A673 (cell line): ENCODE results near the gene CDH4. TPM values are rescaled to one million over a fixed set of nuclear protein-coding genes. Genes with fewer than 3 reads are reported as not detected.

ENCODE experiments used
- BruUV-seq: library from RNA; stranded (reverse); fragments of 400-500 nt; replicated peaks from 2 replicates; lab custom pipeline; 2021; lab: Mats Ljungman, UMichigan
- CTCF ChIA-PET: fragments of 300-600 bp; sonication (Branson Sonifier 250); formaldehyde crosslinking; loops from one replicate; lab custom pipeline; 2022; ENCODE audit warnings: antibody characterized with exemption; lab: Charles Lee
- POLR2A ChIA-PET: fragments of 300-600 bp; sonication (Branson Sonifier 250); formaldehyde crosslinking; loops from one replicate; lab custom pipeline; 2022; ENCODE audit warnings: antibody characterized with exemption; ENCODE audit not compliant: low non-redundant PET; lab: Charles Lee
- DNase-seq: peaks from one replicate; pipeline ENCODE4 v3.0.0-alpha.2; 2015; ENCODE audit warnings: low spot score
- H3K27ac ChIP-seq: fragments of 200-600 bp; sonication (generic); 2 replicates; pipeline ENCODE4 v1.5.1; 2016; ENCODE audit warnings: mixed run types, low read depth, mild to moderate bottlenecking, mixed read lengths, antibody characterized with exemption, low read length; ENCODE audit not compliant: poor library complexity, severe bottlenecking
- H3K27me3 ChIP-seq: fragments of 200-600 bp; sonication (generic); replicated peaks from 2 replicates; pipeline ENCODE4 v1.6.1; 2017; ENCODE audit warnings: mixed run types, low read depth, mild to moderate bottlenecking, mixed read lengths, antibody characterized with exemption, low read length; ENCODE audit not compliant: insufficient read depth, poor library complexity
- H3K36me3 ChIP-seq: fragments of 200-600 bp; sonication (generic); 2 replicates; pipeline ENCODE4 v1.6.1; 2016; ENCODE audit warnings: mixed run types, mild to moderate bottlenecking, mixed read lengths, antibody characterized with exemption, low read length; ENCODE audit not compliant: insufficient read depth, poor library complexity, severe bottlenecking
- H3K4me1 ChIP-seq: fragments of 200-600 bp; sonication (generic); 2 replicates; pipeline ENCODE4 v1.6.1; 2017; ENCODE audit warnings: mixed run types, mild to moderate bottlenecking, mixed read lengths, antibody characterized with exemption, low read length; ENCODE audit not compliant: insufficient read depth, poor library complexity, severe bottlenecking
- H3K4me3 ChIP-seq: fragments of 200-600 bp; sonication (generic); 2 replicates; pipeline ENCODE4 v1.5.1; 2016; ENCODE audit warnings: low read depth, mixed run types, mild to moderate bottlenecking, mixed read lengths, low read length; ENCODE audit not compliant: poor library complexity, severe bottlenecking
- H3K9me3 ChIP-seq: fragments of 200-600 bp; sonication (generic); 2 replicates; pipeline ENCODE4 v1.6.1; 2016; ENCODE audit warnings: mixed run types, low read depth, mild to moderate bottlenecking, mixed read lengths, antibody characterized with exemption, low read length; ENCODE audit not compliant: poor library complexity, severe bottlenecking
- EZH2 ChIP-seq: fragments of 200-600 bp; sonication (generic); IDR thresholded peaks from 2 replicates; pipeline ENCODE4 v1.6.1; 2017; ENCODE audit warnings: borderline replicate concordance, low read depth, mild to moderate bottlenecking, mixed read lengths, antibody characterized with exemption, low read length; ENCODE audit not compliant: poor library complexity, severe bottlenecking
- intact Hi-C: fragments of 100-400 bp; cut with micrococcal nuclease; formaldehyde crosslinking; loops from one replicate; pipeline ENCODE4 v1.10.0; 2022; ENCODE audit not compliant: unreplicated experiment
- total RNA-seq: library from RNA; stranded (reverse); gene quantifications from 2 replicates; pipeline ENCODE4 v1.2.3, GENCODE V29; 2021
- TF ChIP-seq, protein P1 (sequence below): fragments of 300-800, 200-600 bp; sonication (generic); conservative IDR thresholded peaks from 2 replicates; pipeline ENCODE4 v1.5.1; 2017; ENCODE audit warnings: low read depth, mild to moderate bottlenecking, antibody characterized with exemption, low read length, moderate library complexity, mixed read lengths

CDH4 gene
- total RNA-seq, 1 experiment from 2014 or later, result 8.3 TPM

DNA sequence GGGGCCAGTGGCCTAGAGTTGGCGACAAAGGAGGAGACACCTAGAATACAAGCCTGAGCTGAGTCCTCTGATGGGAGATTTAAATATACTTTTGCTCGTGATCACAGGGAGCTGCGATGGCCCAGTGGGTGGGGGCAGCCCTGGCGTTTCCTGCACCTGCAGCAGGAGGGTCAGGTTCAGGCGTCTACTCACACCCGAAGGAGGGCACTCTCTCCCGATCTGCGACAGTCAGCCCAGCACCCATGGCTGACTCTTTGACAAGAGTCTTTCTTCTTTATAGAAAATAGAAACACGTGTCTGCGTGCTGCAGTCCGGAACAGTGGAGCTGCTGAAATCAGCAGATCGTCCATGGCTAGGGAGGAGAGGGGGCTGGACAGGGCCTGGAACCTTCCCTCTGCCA, 338.2 kb downstream of the CDH4 start:
- DNase-seq, result no peak
- intact Hi-C loops, result no loop called here
- no peaks in the 10 kb centered on the region for H3K4me1 ChIP-seq
- no peak overlapping the region for H3K4me3 ChIP-seq
- TF ChIP-seq, protein P1, sequence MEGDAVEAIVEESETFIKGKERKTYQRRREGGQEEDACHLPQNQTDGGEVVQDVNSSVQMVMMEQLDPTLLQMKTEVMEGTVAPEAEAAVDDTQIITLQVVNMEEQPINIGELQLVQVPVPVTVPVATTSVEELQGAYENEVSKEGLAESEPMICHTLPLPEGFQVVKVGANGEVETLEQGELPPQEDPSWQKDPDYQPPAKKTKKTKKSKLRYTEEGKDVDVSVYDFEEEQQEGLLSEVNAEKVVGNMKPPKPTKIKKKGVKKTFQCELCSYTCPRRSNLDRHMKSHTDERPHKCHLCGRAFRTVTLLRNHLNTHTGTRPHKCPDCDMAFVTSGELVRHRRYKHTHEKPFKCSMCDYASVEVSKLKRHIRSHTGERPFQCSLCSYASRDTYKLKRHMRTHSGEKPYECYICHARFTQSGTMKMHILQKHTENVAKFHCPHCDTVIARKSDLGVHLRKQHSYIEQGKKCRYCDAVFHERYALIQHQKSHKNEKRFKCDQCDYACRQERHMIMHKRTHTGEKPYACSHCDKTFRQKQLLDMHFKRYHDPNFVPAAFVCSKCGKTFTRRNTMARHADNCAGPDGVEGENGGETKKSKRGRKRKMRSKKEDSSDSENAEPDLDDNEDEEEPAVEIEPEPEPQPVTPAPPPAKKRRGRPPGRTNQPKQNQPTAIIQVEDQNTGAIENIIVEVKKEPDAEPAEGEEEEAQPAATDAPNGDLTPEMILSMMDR, result no peak
- no peak for TF ChIP-seq EZH2
- POLR2A ChIA-PET, result no interaction called here
- no peaks in the 10 kb centered on the region for H3K27me3 ChIP-seq
- H3K27ac ChIP-seq, result no peak overlapping the region
- peaks cover 9% of the 10 kb centered on the region for H3K9me3 ChIP-seq
- no peaks in the 10 kb centered on the region for H3K36me3 ChIP-seq
- CTCF ChIA-PET, result no interaction called here
- BruUV-seq, result no TSS peak

DNA sequence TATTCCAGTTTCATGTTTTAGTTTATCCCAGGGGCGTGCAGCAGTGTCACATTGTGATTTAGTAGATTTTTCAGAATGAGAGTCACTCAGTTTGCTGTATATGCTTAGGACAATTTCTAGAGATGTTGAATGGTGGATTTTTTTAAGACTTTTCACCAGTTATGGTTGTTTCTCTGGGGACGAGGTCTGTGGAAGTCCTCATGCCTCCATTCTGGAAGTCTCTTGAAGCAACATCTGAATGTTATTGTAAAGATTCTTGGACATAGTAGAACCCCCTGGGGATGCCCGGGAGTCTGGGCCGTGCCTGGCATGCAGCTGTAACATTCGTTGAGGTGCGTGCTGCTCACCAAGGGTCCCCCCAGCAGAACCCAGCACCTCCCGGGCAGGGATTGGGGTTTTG, 341.5 kb downstream of the CDH4 start:
- TF ChIP-seq, protein P1, result no peak
- no peak for TF ChIP-seq EZH2
- DNase-seq, result no peak
- no peak overlapping the region for H3K27ac ChIP-seq
- no TSS peak for BruUV-seq
- intact Hi-C loops, result no loop called here
- no peaks in the 10 kb centered on the region for H3K27me3 ChIP-seq
- no peaks in the 10 kb centered on the region for H3K4me1 ChIP-seq
- H3K4me3 ChIP-seq, result no peak overlapping the region
- CTCF ChIA-PET, result no interaction called here
- H3K36me3 ChIP-seq, result no peaks in the 10 kb centered on the region
- peaks cover 9% of the 10 kb centered on the region for H3K9me3 ChIP-seq
- POLR2A ChIA-PET, result no interaction called here

DNA sequence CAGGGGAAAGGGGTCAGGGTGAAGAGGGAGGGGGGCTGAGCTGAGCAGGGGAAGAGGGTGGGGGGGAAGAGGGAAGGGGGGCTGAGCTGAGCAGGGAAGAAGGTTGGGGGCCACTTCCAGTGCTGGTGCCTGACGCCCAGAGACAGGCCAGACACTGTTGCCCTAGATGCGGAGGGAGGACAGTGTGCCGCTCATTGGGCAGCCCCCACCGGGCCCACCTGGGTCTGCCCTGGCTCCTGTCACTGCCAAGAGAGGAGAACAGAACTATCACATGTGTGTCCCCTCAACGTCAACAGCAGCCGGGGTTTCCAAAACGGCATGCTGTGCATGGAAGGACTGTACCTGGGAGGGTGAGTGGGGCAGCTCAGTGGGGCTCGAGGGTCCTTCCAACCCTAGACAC, 342.1 kb downstream of the CDH4 start:
- Histone ChIP-seq H3K9me3 (peaks cover 9% of the 10 kb centered on the region), H3K4me3 (no peak overlapping the region), H3K4me1 (no peaks in the 10 kb centered on the region), H3K36me3 (no peaks in the 10 kb centered on the region), H3K27ac (no peak overlapping the region), H3K27me3 (no peaks in the 10 kb centered on the region)
- BruUV-seq, result no TSS peak
- TF ChIP-seq EZH2, result no peak
- TF ChIP-seq, protein P1, result no peak
- POLR2A ChIA-PET, result no interaction called here
- CTCF ChIA-PET, result no interaction called here
- intact Hi-C loops, result no loop called here
- DNase-seq, result no peak
